GM06990 (cell line): ENCODE results near the gene TAF1A.

ENCODE experiments used
- DNase-seq: peaks from one replicate; pipeline ENCODE4 v3.0.0-alpha.2; 2011; ENCODE audit not compliant: insufficient read length; ENCODE audit errors: extremely low read depth
- H3K27me3 ChIP-seq: replicated peaks from 2 replicates; pipeline ENCODE4 v1.6.0; 2011; ENCODE audit warnings: low read length; ENCODE audit not compliant: control insufficient read depth, insufficient read depth
- H3K36me3 ChIP-seq: 2 replicates; pipeline ENCODE4 v1.5.1; 2011; ENCODE audit warnings: low read length; ENCODE audit not compliant: control insufficient read depth, insufficient read depth
- H3K4me3 ChIP-seq: replicated peaks from 2 replicates; pipeline ENCODE4 v1.5.1; 2011; ENCODE audit warnings: low read depth, mild to moderate bottlenecking, control low read depth, low read length
- TF ChIP-seq, protein P1 (sequence below): IDR thresholded peaks from 2 replicates; pipeline ENCODE4 v1.5.1; 2011; ENCODE audit warnings: low read length, control low read depth, mild to moderate bottlenecking, inconsistent platforms; ENCODE audit not compliant: insufficient read depth, poor library complexity, severe bottlenecking

Gene TAF1A

DNA sequence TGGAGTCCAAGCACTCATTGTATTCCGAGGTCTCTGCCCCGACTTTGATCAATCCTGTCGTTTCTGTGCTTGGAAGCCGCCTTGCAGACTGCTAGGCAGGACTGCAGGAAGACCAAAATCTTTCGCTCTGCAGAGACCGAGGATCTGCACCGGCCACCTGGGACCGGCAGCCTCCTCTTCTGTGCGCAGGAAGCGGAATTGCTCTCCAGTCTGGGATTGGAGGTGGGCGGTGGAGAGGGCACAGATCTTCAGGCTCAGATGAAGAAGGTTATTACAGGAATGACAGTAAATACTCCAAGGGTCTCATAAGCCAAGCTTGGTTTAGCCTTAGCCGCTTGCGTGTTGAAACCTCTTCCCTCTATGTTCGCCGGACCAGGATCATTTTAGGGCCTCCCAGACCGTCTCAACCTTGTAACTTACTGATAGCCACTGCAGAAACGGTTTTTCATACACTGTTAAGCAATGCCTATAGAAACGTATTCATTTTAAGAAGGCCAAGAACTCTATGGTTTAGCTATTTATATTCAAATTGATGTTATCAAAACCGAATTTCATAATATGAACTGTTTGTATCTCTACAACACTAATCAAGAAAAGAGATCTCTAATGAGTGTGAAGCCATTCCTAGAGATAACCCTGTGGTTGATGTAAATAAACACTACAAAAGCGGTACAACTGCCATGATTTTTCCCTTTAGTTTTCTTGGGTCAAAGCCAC lies 29.3 kb upstream of the TAF1A start:
- Histone ChIP-seq H3K27me3 (no peaks in the 10 kb centered on the region), H3K36me3 (peaks cover 2% of the 10 kb centered on the region; the same call in 1 of the 2 replicates), H3K4me3 (peak overlapping the region; percentile 83)
- DNase-seq = peak; percentile 22
- TF ChIP-seq, protein P1, sequence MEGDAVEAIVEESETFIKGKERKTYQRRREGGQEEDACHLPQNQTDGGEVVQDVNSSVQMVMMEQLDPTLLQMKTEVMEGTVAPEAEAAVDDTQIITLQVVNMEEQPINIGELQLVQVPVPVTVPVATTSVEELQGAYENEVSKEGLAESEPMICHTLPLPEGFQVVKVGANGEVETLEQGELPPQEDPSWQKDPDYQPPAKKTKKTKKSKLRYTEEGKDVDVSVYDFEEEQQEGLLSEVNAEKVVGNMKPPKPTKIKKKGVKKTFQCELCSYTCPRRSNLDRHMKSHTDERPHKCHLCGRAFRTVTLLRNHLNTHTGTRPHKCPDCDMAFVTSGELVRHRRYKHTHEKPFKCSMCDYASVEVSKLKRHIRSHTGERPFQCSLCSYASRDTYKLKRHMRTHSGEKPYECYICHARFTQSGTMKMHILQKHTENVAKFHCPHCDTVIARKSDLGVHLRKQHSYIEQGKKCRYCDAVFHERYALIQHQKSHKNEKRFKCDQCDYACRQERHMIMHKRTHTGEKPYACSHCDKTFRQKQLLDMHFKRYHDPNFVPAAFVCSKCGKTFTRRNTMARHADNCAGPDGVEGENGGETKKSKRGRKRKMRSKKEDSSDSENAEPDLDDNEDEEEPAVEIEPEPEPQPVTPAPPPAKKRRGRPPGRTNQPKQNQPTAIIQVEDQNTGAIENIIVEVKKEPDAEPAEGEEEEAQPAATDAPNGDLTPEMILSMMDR = no peak

DNA sequence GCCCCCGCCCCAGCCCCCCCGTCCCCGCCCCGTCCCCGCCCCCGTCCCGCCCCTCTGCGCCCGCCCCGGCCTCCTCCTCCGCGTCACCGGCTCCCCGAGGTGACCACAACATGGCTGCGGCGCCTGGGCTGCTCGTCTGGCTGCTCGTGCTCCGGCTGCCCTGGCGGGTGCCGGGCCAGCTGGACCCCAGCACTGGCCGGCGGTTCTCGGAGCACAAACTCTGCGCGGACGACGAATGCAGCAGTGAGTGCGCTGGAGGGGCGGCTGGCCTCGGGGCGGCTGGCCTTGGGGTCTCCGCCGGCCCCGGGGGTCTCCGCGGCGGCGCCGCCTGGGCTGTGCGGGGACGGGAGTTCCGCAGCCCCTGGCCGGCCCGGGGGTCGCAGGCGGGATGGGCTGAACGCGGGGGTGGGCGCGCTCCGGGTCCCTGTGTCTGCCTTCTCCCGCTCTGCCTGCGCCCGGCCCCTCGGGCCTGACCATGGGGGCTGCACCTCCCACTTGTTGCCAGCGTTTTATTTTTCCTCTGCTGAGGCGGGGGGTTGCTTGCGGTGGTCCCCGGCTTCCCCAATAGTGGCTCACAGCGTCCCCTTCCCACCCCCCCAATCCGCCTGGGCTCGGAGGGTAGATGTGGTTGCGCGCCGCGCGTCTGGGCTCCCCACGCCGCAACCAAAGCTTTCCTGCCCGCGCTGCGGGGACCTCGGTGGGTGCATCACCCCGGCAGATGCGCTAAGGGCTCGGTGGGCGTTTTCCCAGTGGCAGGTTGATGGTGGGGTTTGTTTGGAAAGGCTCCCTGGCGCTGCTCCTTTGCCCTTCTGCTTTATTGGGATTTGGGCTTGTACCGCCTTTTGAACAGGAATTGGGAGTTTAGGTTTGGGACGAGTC lies 28.5 kb upstream of the TAF1A start, which contains the start of gene MIA3:
TSS of gene MIA3 (plus strand) at position 97 of the 879 bp plus-strand sequence. CDS start at position 111, 14 bp downstream.
- DNase-seq = peak; percentile 47
- Histone ChIP-seq H3K4me3 (peak within 1 kb of the TSS; percentile 83), H3K36me3 (peaks cover 2% of the 10 kb centered on the region; the same call in 1 of the 2 replicates), H3K27me3 (no peaks in the 10 kb centered on the region)
- TF ChIP-seq, protein P1 = no peak

DNA sequence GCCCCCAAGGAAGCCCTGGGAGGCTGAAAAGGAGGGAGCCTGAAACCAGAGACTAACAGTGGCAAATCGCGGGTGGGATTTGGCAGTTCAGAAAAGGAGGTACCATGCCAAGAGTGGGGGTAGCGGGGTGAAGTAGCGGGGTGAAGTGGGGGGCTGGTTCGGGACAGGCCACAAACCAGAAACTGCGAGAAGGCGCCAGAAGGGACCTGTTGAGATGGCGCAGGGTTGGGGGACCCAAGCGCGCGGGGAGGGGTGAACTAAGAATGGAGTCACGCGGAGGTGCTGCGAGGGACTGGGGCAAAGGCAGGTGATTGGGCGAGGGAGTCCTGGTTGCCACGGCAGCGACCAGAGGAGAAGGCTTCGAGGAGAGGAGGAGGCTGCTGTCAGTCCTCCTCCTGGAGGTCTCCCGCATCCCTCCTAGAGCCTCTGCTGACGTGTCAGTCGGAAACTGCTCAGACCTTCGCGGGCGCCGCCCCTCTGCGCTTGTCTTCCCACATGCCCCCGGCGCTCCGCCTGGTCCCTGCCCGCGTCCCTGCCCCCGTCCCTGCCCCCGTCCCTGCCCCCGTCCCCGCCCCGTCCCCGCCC lies 27.7 kb upstream of the TAF1A start:
- H3K27me3 ChIP-seq = no peaks in the 10 kb centered on the region
- H3K36me3 ChIP-seq = no peaks in the 10 kb centered on the region
- TF ChIP-seq, protein P1 = no peak
- peak overlapping the region; percentile 66 for H3K4me3 ChIP-seq
- peak; percentile 88 for DNase-seq

DNA sequence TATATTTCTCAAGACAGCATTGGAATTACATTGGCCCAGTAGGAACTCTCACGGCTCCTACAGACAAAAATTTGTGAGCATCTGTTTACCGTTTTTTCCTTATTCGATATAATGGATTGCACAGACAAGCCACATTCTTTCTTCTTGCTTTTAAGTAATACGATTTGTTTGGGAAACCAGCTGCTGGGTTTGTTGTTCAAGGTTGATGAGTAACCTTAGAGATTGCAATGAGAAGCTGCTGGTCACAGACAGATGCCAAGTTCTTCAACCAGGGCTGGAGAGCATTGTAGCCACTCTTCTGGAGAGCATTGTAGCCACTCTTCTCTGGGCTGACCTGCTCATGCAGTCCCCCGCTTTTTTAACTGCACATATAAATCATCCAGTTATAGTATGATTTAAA lies 26.8 kb upstream of the TAF1A start:
- TF ChIP-seq, protein P1 = no peak
- Histone ChIP-seq H3K27me3 (no peaks in the 10 kb centered on the region), H3K36me3 (no peaks in the 10 kb centered on the region), H3K4me3 (no peak overlapping the region)
- DNase-seq = no peak

DNA sequence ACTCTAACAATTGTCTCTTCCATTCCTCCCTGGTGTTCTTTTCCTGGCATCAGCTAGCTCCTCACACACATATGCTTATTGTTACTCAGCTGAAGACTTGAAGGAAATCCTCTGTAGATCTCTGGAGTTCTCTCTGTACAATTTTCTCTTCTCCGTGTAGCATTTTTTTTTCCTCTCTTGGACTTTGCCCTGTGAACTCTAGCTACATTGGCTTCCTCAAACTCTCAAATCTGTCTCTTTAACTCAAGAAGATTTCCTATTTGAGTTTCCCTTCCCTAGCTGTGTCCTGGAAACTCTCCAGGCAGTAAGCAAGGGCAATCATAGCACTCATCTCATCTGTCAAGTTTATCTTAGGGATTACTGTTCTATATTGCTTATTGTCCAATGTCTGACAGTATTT lies 23.9 kb upstream of the TAF1A start:
- no peaks in the 10 kb centered on the region for H3K27me3 ChIP-seq
- no peak overlapping the region for H3K4me3 ChIP-seq
- DNase-seq = no peak
- TF ChIP-seq, protein P1 = no peak
- H3K36me3 ChIP-seq = no peaks in the 10 kb centered on the region
